ENCODE results near the gene CCNQ.

CCNQ gene

GRCh38 chrX:153600921-153601320 is 2.0 kb upstream of the CCNQ start:
- peak overlapping the region in 1 of 2 experiments; percentile 65; a peak in 1 of 4 replicates for H3K4me3 ChIP-seq (ENCODE audit: low read depth in 1 of 2, low read length in 2 of 2)
- peaks cover 24% of the 10 kb centered on the region for H3K79me2 ChIP-seq (ENCODE audit: insufficient read depth, low read length)
- peaks cover 16% of the 10 kb centered on the region; the same call in 1 of the 2 replicates for H4K20me1 ChIP-seq (ENCODE audit: insufficient read depth, low read length)
- ATAC-seq (ENCODE audit: insufficient read depth, low read depth) (no peak), DNase-seq (no peak)
- TF ChIP-seq EZH2 (IDR thresholded peaks at IDR 0.05; ENCODE audit: borderline replicate concordance, low read depth, low read length, severe bottlenecking) (no peak), CTCF (IDR thresholded peaks at IDR 0.05; ENCODE audit: borderline replicate concordance, extremely low read depth, low read length, poor library complexity, severe bottlenecking) (no peak)
- peaks cover 31% of the 10 kb centered on the region for H3K4me1 ChIP-seq (ENCODE audit: insufficient read depth, low read length)
- peak overlapping the region; percentile 76 for H3K4me2 ChIP-seq (ENCODE audit: insufficient read depth, low read length)
- H3K27me3 ChIP-seq (ENCODE audit: insufficient read depth, low read length, poor library complexity): no peaks in the 10 kb centered on the region
- no peak overlapping the region for H3K27ac ChIP-seq (ENCODE audit: low read length)
- peak overlapping the region; percentile 65; the same call in 1 of the 2 replicates for H3K9ac ChIP-seq (ENCODE audit: low read depth, low read length)
- H3K36me3 ChIP-seq (ENCODE audit: insufficient read depth, low read length): peaks cover 7% of the 10 kb centered on the region; the same call in 1 of the 2 replicates
- H2AFZ ChIP-seq (ENCODE audit: low read depth, low read length): no peak overlapping the region
- H3K9me3 ChIP-seq (ENCODE audit: insufficient read depth, low read length, severe bottlenecking): no peaks in the 10 kb centered on the region

GRCh38 chrX:153600032-153600373 is 1.1 kb upstream of the CCNQ start:
- Histone ChIP-seq H3K36me3 (ENCODE audit: insufficient read depth, low read length) (peaks cover 13% of the 10 kb centered on the region), H3K4me3 (ENCODE audit: low read depth in 1 of 2, low read length in 2 of 2) (peak overlapping the region; percentile 26 to 65; a peak in 3 of 4 replicates), H3K4me2 (ENCODE audit: insufficient read depth, low read length) (peak overlapping the region; percentile 76), H4K20me1 (ENCODE audit: insufficient read depth, low read length) (peaks cover 16% of the 10 kb centered on the region; the same call in 1 of the 2 replicates), H3K9me3 (ENCODE audit: insufficient read depth, low read length, severe bottlenecking) (no peaks in the 10 kb centered on the region), H3K27ac (ENCODE audit: low read length) (peak overlapping the region; percentile 64; the same call in 1 of the 2 replicates), H3K4me1 (ENCODE audit: insufficient read depth, low read length) (peaks cover 31% of the 10 kb centered on the region), H3K79me2 (ENCODE audit: insufficient read depth, low read length) (peaks cover 24% of the 10 kb centered on the region), H3K9ac (ENCODE audit: low read depth, low read length) (peak overlapping the region; percentile 65), H3K27me3 (ENCODE audit: insufficient read depth, low read length, poor library complexity) (no peaks in the 10 kb centered on the region), H2AFZ (ENCODE audit: low read depth, low read length) (peak overlapping the region; percentile 73)
- peak; percentile 36 for DNase-seq
- ATAC-seq (ENCODE audit: insufficient read depth, low read depth): no peak
- TF ChIP-seq CTCF (IDR thresholded peaks at IDR 0.05; ENCODE audit: borderline replicate concordance, extremely low read depth, low read length, poor library complexity, severe bottlenecking): no peak
- no peak for TF ChIP-seq EZH2 (IDR thresholded peaks at IDR 0.05; ENCODE audit: borderline replicate concordance, low read depth, low read length, severe bottlenecking)

GRCh38 chrX:153599192-153600031 is 473 bp upstream of the CCNQ start:
- peak; percentile 88 for ATAC-seq (ENCODE audit: insufficient read depth, low read depth)
- Histone ChIP-seq H3K9me3 (ENCODE audit: insufficient read depth, low read length, severe bottlenecking) (no peaks in the 10 kb centered on the region), H3K27ac (ENCODE audit: low read length) (peak overlapping the region; percentile 64), H3K4me3 (ENCODE audit: low read depth in 1 of 2, low read length in 2 of 2) (peak overlapping the region; percentile 26 to 65; a peak in 3 of 4 replicates), H3K36me3 (ENCODE audit: insufficient read depth, low read length) (peaks cover 19% of the 10 kb centered on the region), H3K4me2 (ENCODE audit: insufficient read depth, low read length) (peak overlapping the region; percentile 76), H2AFZ (ENCODE audit: low read depth, low read length) (peak overlapping the region; percentile 73), H3K27me3 (ENCODE audit: insufficient read depth, low read length, poor library complexity) (no peaks in the 10 kb centered on the region), H4K20me1 (ENCODE audit: insufficient read depth, low read length) (peaks cover 16% of the 10 kb centered on the region; the same call in 1 of the 2 replicates), H3K4me1 (ENCODE audit: insufficient read depth, low read length) (peaks cover 31% of the 10 kb centered on the region), H3K79me2 (ENCODE audit: insufficient read depth, low read length) (peaks cover 24% of the 10 kb centered on the region), H3K9ac (ENCODE audit: low read depth, low read length) (peak overlapping the region; percentile 65)
- TF ChIP-seq EZH2 (IDR thresholded peaks at IDR 0.05; ENCODE audit: borderline replicate concordance, low read depth, low read length, severe bottlenecking) (no peak), CTCF (IDR thresholded peaks at IDR 0.05; ENCODE audit: borderline replicate concordance, extremely low read depth, low read length, poor library complexity, severe bottlenecking) (no peak)
- peak; percentile 86 for DNase-seq
